Panc1 (cell line): ENCODE measurements around the gene SMCO3.

Experiments used
- POLR2AphosphoS5 ChIP-seq: IDR thresholded peaks from 2 replicates; pipeline ENCODE4 v1.6.1; 2012; ENCODE audit warnings: mild to moderate bottlenecking, low read depth, low read length, moderate library complexity
- TF ChIP-seq, protein P1 (sequence below): fragments of 450-650 bp; IDR thresholded peaks from 2 replicates; pipeline ENCODE4 v1.5.1; 2017; ENCODE audit warnings: mild to moderate bottlenecking

GRCh38 chr12:14770496-14771461 is 43.2 kb downstream of the SMCO3 start:
- TF ChIP-seq, protein P1, sequence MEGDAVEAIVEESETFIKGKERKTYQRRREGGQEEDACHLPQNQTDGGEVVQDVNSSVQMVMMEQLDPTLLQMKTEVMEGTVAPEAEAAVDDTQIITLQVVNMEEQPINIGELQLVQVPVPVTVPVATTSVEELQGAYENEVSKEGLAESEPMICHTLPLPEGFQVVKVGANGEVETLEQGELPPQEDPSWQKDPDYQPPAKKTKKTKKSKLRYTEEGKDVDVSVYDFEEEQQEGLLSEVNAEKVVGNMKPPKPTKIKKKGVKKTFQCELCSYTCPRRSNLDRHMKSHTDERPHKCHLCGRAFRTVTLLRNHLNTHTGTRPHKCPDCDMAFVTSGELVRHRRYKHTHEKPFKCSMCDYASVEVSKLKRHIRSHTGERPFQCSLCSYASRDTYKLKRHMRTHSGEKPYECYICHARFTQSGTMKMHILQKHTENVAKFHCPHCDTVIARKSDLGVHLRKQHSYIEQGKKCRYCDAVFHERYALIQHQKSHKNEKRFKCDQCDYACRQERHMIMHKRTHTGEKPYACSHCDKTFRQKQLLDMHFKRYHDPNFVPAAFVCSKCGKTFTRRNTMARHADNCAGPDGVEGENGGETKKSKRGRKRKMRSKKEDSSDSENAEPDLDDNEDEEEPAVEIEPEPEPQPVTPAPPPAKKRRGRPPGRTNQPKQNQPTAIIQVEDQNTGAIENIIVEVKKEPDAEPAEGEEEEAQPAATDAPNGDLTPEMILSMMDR = no peak
- TF ChIP-seq POLR2AphosphoS5 = peak; percentile 99
